Spleen (tissue), 7 donors: ENCODE results near the gene DNAH14.

Experiments
- CTCF ChIP-seq, 11 experiments: fragments of 200-600 bp in 7 of 11; fragments of 450-650 bp in 4 of 11; sonication (generic) in 4 of 11; IDR thresholded peaks in 8 of 11; conservative IDR thresholded peaks in 3 of 11; 1 replicate in 7 of 11; 2 replicates in 4 of 11; pipeline versions ENCODE4 v1.4.0 to v1.8.0; 2016 to 2021; ENCODE audit warnings: antibody characterized with exemption in 11 of 11, inconsistent platforms in 4 of 11, mild to moderate bottlenecking in 1 of 11
- POLR2A ChIP-seq, 3 donors: fragments of 450-650 bp; IDR thresholded peaks; one replicate each; pipeline ENCODE4 v1.5.1; 2017; ENCODE audit warnings: antibody characterized with exemption in 3 of 3, mild to moderate bottlenecking in 1 of 3
- donor health status: DM: no; HTN: no; CAD: no; lungs with moderate emphysema.
- donor health status: DM: no; HTN: no; CAD: no.
- donor health status: DM: no; HTN: no; CAD: no.

GRCh38 chr1:225119307-225119706, 189.8 kb downstream of the DNAH14 start:
- TF ChIP-seq POLR2A (IDR thresholded peaks at IDR 0.05) = no peak
- TF ChIP-seq CTCF (IDR thresholded peaks at IDR 0.05 in 8 of 11, conservative IDR thresholded peaks at IDR 0.05 in 3 of 11) = no peak
